GM06990 (cell line): ENCODE data around the gene PDE6B.

Source experiments
- DNase-seq: peaks from one replicate; pipeline ENCODE4 v3.0.0-alpha.2; 2011; ENCODE audit not compliant: insufficient read length; ENCODE audit errors: extremely low read depth
- H3K27me3 ChIP-seq: replicated peaks from 2 replicates; pipeline ENCODE4 v1.6.0; 2011; ENCODE audit warnings: low read length; ENCODE audit not compliant: control insufficient read depth, insufficient read depth
- H3K36me3 ChIP-seq: 2 replicates; pipeline ENCODE4 v1.5.1; 2011; ENCODE audit warnings: low read length; ENCODE audit not compliant: control insufficient read depth, insufficient read depth
- H3K4me3 ChIP-seq: replicated peaks from 2 replicates; pipeline ENCODE4 v1.5.1; 2011; ENCODE audit warnings: low read depth, mild to moderate bottlenecking, control low read depth, low read length
- CTCF ChIP-seq: IDR thresholded peaks from 2 replicates; pipeline ENCODE4 v1.5.1; 2011; ENCODE audit warnings: low read length, control low read depth, mild to moderate bottlenecking, inconsistent platforms; ENCODE audit not compliant: insufficient read depth, poor library complexity, severe bottlenecking

Gene PDE6B

GRCh38 chr4:664713-665231 lies 39.4 kb downstream of the PDE6B start:
- no peak for TF ChIP-seq CTCF
- Histone ChIP-seq H3K36me3 (no peaks in the 10 kb centered on the region), H3K27me3 (no peaks in the 10 kb centered on the region), H3K4me3 (no peak overlapping the region)
- no peak for DNase-seq

DNA sequence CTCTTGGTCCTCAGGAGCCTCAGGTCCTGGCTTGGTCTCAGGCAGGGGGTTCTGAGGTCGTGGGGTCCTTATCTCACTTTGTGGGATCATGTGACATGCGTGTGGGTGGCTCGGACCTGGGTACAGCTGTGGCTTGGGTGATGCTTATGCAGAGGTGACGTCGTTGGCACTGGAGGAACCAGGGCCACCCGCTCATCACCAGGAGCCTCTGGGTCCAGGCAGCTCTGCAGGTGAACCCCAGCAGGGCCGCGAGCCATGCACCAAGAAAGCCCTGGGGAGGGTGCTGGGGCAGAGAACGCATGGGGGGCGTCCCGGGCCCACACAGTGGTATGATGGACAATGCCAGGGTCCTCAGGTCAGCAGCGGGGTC lies 40.0 kb downstream of the PDE6B start:
- no peaks in the 10 kb centered on the region for H3K27me3 ChIP-seq
- no peak for TF ChIP-seq CTCF
- H3K4me3 ChIP-seq = no peak overlapping the region

DNA sequence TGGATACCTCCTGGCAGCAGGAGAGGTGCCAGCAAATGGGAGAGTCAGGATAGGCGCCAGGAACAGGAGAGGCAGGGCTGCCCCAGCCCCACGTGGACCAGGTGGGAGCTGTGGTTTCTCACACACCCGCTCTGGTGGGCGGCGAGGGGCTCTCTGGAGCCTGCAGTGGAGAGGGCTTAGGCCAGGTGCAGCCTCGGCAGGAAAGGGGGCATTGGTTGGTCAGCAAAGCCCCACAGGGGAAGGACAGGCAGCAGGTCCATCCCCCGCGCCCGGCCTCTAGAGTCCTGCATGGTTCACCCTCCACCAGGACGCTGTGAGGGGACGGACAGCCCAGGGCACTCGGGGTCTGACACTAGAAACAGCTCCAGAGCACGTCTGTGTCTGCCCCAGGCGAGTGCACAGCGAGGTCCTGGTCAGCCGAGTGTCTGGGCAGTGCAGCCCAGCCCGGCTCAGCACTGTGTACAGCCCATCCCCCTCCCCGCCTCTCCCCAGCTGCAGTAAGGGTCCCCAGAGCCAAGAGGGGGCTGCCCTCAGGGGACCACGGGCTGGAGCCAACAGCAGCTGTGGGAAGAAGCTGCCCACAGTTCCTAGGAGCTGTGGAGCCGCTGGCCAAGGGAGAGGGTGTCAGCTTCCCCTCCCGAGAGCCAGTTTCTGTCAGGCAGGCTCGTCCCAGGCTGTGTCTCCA lies 40.5 kb downstream of the PDE6B start:
- Histone ChIP-seq H3K27me3 (no peaks in the 10 kb centered on the region), H3K36me3 (no peaks in the 10 kb centered on the region), H3K4me3 (no peak overlapping the region)
- TF ChIP-seq CTCF = no peak
- DNase-seq = no peak

More for the DNA sequence above, 40.0 kb downstream of the PDE6B start:
- H3K36me3 ChIP-seq = no peaks in the 10 kb centered on the region
- no peak for DNase-seq

- Histone ChIP-seq H3K4me3 (no peak overlapping the region), H3K36me3 (peaks cover 2% of the 10 kb centered on the region; the same call in 1 of the 2 replicates), H3K27me3 (no peaks in the 10 kb centered on the region)
- TF ChIP-seq CTCF = no peak
- DNase-seq = no peak
These were observed 41.0 kb downstream of the PDE6B start for GRCh38 chr4:666436-666810.

GRCh38 chr4:666822-667544 lies 41.6 kb downstream of the PDE6B start:
- no peak for DNase-seq

More at GRCh38 chr4:666822-667544, 41.6 kb downstream of the PDE6B start:
- Histone ChIP-seq H3K27me3 (no peaks in the 10 kb centered on the region), H3K4me3 (no peak overlapping the region), H3K36me3 (peaks cover 6% of the 10 kb centered on the region)
- no peak for TF ChIP-seq CTCF
